ENCODE data around the gene TP53BP2.
"Not testable (repeated sequence)": the region's sequence is repeated elsewhere in the genome, so short reads cannot be mapped to it uniquely, and the experiment has no call there.

Gene TP53BP2

GRCh38 chr1:223828162-223828848 is 17.4 kb downstream of the TP53BP2 start:
- DNase-seq (ENCODE audit: low read depth in 2 of 2): no peak

GRCh38 chr1:223827193-223827663 is 18.5 kb downstream of the TP53BP2 start:
- DNase-seq (ENCODE audit: low read depth in 2 of 2): no peak

GRCh38 chr1:223825767-223826748 is 19.7 kb downstream of the TP53BP2 start:
- no peak for DNase-seq (ENCODE audit: low read depth in 2 of 2)

- no peak for DNase-seq (ENCODE audit: low read depth in 2 of 2)
These were observed 21.0 kb downstream of the TP53BP2 start for GRCh38 chr1:223824712-223825111.

- no peak for DNase-seq (ENCODE audit: low read depth in 2 of 2)
These were observed 21.5 kb downstream of the TP53BP2 start for GRCh38 chr1:223824287-223824686.

- no peak for DNase-seq (ENCODE audit: low read depth in 2 of 2)
These were observed 24.8 kb downstream of the TP53BP2 start for GRCh38 chr1:223820971-223821370.

- DNase-seq (ENCODE audit: low read depth in 2 of 2): no peak
These were observed 25.3 kb downstream of the TP53BP2 start for GRCh38 chr1:223820515-223820858.

- DNase-seq (ENCODE audit: low read depth in 2 of 2): no peak
These were observed 25.8 kb downstream of the TP53BP2 start for GRCh38 chr1:223819730-223820514.

- DNase-seq (ENCODE audit: low read depth in 2 of 2): not testable (repeated sequence)
These were observed 28.5 kb downstream of the TP53BP2 start for GRCh38 chr1:223817265-223817664.

GRCh38 chr1:223815865-223816264 is 29.9 kb downstream of the TP53BP2 start:
- no peak for DNase-seq (ENCODE audit: low read depth in 2 of 2)

GRCh38 chr1:223815020-223815853 is 30.5 kb downstream of the TP53BP2 start:
- no peak for DNase-seq (ENCODE audit: low read depth in 2 of 2)

- DNase-seq (ENCODE audit: low read depth in 2 of 2): no peak
These were observed 32.1 kb downstream of the TP53BP2 start for GRCh38 chr1:223813645-223814044.

GRCh38 chr1:223811634-223812101 is 34.1 kb downstream of the TP53BP2 start:
- DNase-seq (ENCODE audit: low read depth in 2 of 2): no peak

- no peak for DNase-seq (ENCODE audit: low read depth in 2 of 2)
These were observed 35.2 kb downstream of the TP53BP2 start for GRCh38 chr1:223810586-223810985.

- not testable (repeated sequence) for DNase-seq (ENCODE audit: low read depth in 2 of 2)
These were observed 35.8 kb downstream of the TP53BP2 start for GRCh38 chr1:223809905-223810304.

GRCh38 chr1:223803211-223803610 is 42.5 kb downstream of the TP53BP2 start:
- DNase-seq (ENCODE audit: low read depth in 2 of 2): no peak

GRCh38 chr1:223802602-223803001 is 43.1 kb downstream of the TP53BP2 start:
- DNase-seq (ENCODE audit: low read depth in 2 of 2): no peak

- no peak for DNase-seq (ENCODE audit: low read depth in 2 of 2)
These were observed 43.7 kb downstream of the TP53BP2 start for GRCh38 chr1:223802032-223802431.

GRCh38 chr1:223796210-223796609 is 49.5 kb downstream of the TP53BP2 start:
- no peak for DNase-seq (ENCODE audit: low read depth in 2 of 2)

GRCh38 chr1:223794136-223794880 is 51.4 kb downstream of the TP53BP2 start:
- no peak for DNase-seq (ENCODE audit: low read depth in 2 of 2)

All from stimulated activated CD4-positive, alpha-beta T cell treated with anti-CD3 and anti-CD28 coated beads, Interleukin-15, amount 100 ng/mL, for 48 hours (primary cell).